HepG2 (cell line): ENCODE results near the gene CDH2. TPM values are rescaled to one million over a fixed set of nuclear protein-coding genes. Genes with fewer than 3 reads are reported as not detected.

Experiments
- ATAC-seq: fragments of 200-7000 bp; cut with Tn5 transposase; 3 replicates; pipeline ENCODE4 v1.9.1; 2020; ENCODE audit warnings: mild to moderate bottlenecking, moderate library complexity
- BruUV-seq: library from RNA; stranded (reverse); fragments of 400-500 nt; replicated peaks from 2 replicates; lab custom pipeline; 2021; lab: Mats Ljungman, UMichigan
- CTCF ChIA-PET: fragments of 300-600 bp; formaldehyde crosslinking; extraction: SDS; loops from one replicate; lab custom pipeline; 2021; ENCODE audit warnings: low total read pairs, inconsistent platforms, low intra/inter-chr PET ratio; lab: Yijun Ruan, JAX
- POLR2A ChIA-PET: fragments of 350-600 bp; sonication (Branson Sonifier 250); formaldehyde crosslinking; loops from one replicate; lab custom pipeline; 2020; ENCODE audit warnings: antibody characterized with exemption, inconsistent platforms; lab: Yijun Ruan, JAX
- DNase-seq: peaks from one replicate; pipeline ENCODE4 v3.0.0-alpha.2; 2015; ENCODE audit warnings: low spot score
- FAIRE-seq: peaks from 3 replicates; lab custom pipeline; 2011; peaks lifted over from hg19 to GRCh38; lab: Jason Lieb, UNC
- H2AFZ ChIP-seq: one replicate; pipeline ENCODE4 v1.6.1; 2011; ENCODE audit warnings: low read length, inconsistent platforms
- H3K27ac ChIP-seq: fragments of 300-600 bp; 3 replicates; pipeline ENCODE4 v1.8.0; 2011; ENCODE audit warnings: mixed run types, mild to moderate bottlenecking, mixed read lengths, low read length, inconsistent platforms; ENCODE audit not compliant: insufficient read depth; ENCODE audit errors: extremely low read length
- H3K27me3 ChIP-seq, 2 experiments: fragments of 200-600 bp in 1 of 2; 2 replicates in 1 of 2; 3 replicates in 1 of 2; pipeline versions ENCODE4 v1.6.0 to v1.8.0; 2011; ENCODE audit warnings: low read length in 2 of 2, mild to moderate bottlenecking in 2 of 2, moderate library complexity in 2 of 2, inconsistent platforms in 1 of 2; ENCODE audit not compliant: insufficient read depth in 2 of 2, control insufficient read depth in 1 of 2
- H3K36me3 ChIP-seq, 2 experiments: fragments of 200-600 bp in 1 of 2; replicated peaks in 1 of 2; 2 replicates in 1 of 2; 3 replicates in 1 of 2; pipeline versions ENCODE4 v1.5.1 to v1.8.0; 2011; ENCODE audit warnings: low read length in 2 of 2, inconsistent platforms in 1 of 2; ENCODE audit not compliant: insufficient read depth in 2 of 2, control insufficient read depth in 1 of 2
- H3K4me1 ChIP-seq: 2 replicates; pipeline ENCODE4 v1.5.1; 2012; ENCODE audit warnings: low read length, inconsistent platforms; ENCODE audit not compliant: insufficient read depth
- H3K4me2 ChIP-seq: 2 replicates; pipeline ENCODE4 v1.6.0; 2011; ENCODE audit warnings: low read depth, low read length, inconsistent platforms
- H3K4me3 ChIP-seq, 3 experiments: fragments of 200-600 bp in 1 of 3; sonication (generic), shearing (Covaris generic) in 1 of 3; replicated peaks in 1 of 3; 2 replicates each; pipeline ENCODE4 v1.5.1; 2011 to 2016; ENCODE audit warnings: low read length in 3 of 3, inconsistent platforms in 2 of 3, low read depth in 2 of 3, mild to moderate bottlenecking in 2 of 3, control low read depth in 1 of 3, mixed read lengths in 1 of 3; ENCODE audit not compliant: insufficient read depth in 1 of 3
- H3K79me2 ChIP-seq: one replicate; pipeline ENCODE4 v1.6.1; 2011; ENCODE audit warnings: low read length, inconsistent platforms; ENCODE audit not compliant: insufficient read depth
- H3K9ac ChIP-seq: 2 replicates; pipeline ENCODE4 v1.6.0; 2011; ENCODE audit warnings: mild to moderate bottlenecking, low read depth, low read length, inconsistent platforms; ENCODE audit not compliant: insufficient read depth
- H3K9me3 ChIP-seq: 2 replicates; pipeline ENCODE4 v1.5.1; 2012; ENCODE audit warnings: mild to moderate bottlenecking, low read length
- H4K20me1 ChIP-seq: 2 replicates; pipeline ENCODE4 v1.6.0; 2011; ENCODE audit warnings: inconsistent platforms, mild to moderate bottlenecking, low read length, moderate library complexity; ENCODE audit not compliant: insufficient read depth
- MLXIP ChIP-seq: sonication (generic); formaldehyde crosslinking; IDR thresholded peaks from 2 replicates; pipeline ENCODE4 v1.9.0; 2021; ENCODE audit warnings: missing genetic modification reagents, borderline replicate concordance
- NFAT5 ChIP-seq: sonication (generic); formaldehyde crosslinking; IDR thresholded peaks from 2 replicates; pipeline ENCODE4 v1.4.0; 2020; ENCODE audit warnings: missing genetic modification reagents
- NR2F2 ChIP-seq: IDR thresholded peaks from 2 replicates; pipeline ENCODE4 v1.6.1; 2012; ENCODE audit warnings: low read depth, inconsistent platforms, borderline replicate concordance
- SPEN ChIP-seq: sonication (generic); formaldehyde crosslinking; IDR thresholded peaks from 2 replicates; pipeline ENCODE4 v1.5.1; 2020; ENCODE audit warnings: low read depth, mild to moderate bottlenecking, missing genetic modification reagents
- TBX3 ChIP-seq: fragments of 450-650 bp; IDR thresholded peaks from 2 replicates; pipeline ENCODE4 v1.6.1; 2017; ENCODE audit warnings: antibody characterized with exemption, mild to moderate bottlenecking, inconsistent platforms, borderline replicate concordance
- TEAD2 ChIP-seq: sonication (generic); formaldehyde crosslinking; IDR thresholded peaks from 2 replicates; pipeline ENCODE4 v1.9.0; 2021; ENCODE audit warnings: missing genetic modification reagents
- UBTF ChIP-seq: sonication (generic); formaldehyde crosslinking; IDR thresholded peaks from 2 replicates; pipeline ENCODE4 v1.4.0; 2020; ENCODE audit warnings: mild to moderate bottlenecking, missing genetic modification reagents
- ZFP91 ChIP-seq: sonication (generic); formaldehyde crosslinking; IDR thresholded peaks from 2 replicates; pipeline ENCODE4 v1.9.0; 2022; ENCODE audit warnings: missing genetic modification reagents, mild to moderate bottlenecking, borderline replicate concordance
- ZMYM2 ChIP-seq: sonication (generic); formaldehyde crosslinking; IDR thresholded peaks from 2 replicates; pipeline ENCODE4 v1.8.0; 2022; ENCODE audit warnings: mild to moderate bottlenecking, missing genetic modification reagents
- ZNF354B ChIP-seq: sonication (generic); formaldehyde crosslinking; IDR thresholded peaks from 2 replicates; pipeline ENCODE4 v1.8.0; 2022; ENCODE audit warnings: mild to moderate bottlenecking, missing genetic modification reagents
- WGBS: methylation state at CpG from one replicate; pipeline ENCODE4 v1.1.6; 2017; ENCODE audit warnings: low lambda C conversion rate; 5-methylcytosine and 5-hydroxymethylcytosine counted together
- in situ Hi-C: cut with HindIII; loops from 2 replicates; pipeline ENCODE4 v1.10.0; 2017; ENCODE audit warnings: low pct_unique_long_range_greater_than_20kb; ENCODE audit not compliant: extremely low pct_ligation_motif_present
- intact Hi-C: fragments of 100-400 bp; cut with micrococcal nuclease; formaldehyde crosslinking; loops from one replicate; pipeline ENCODE4 v1.10.0; 2022; ENCODE audit not compliant: unreplicated experiment
- polyA plus RNA-seq, 8 experiments: library from polyadenylated mRNA; depleted of rRNA in 3 of 8; stranded (reverse) in 7 of 8; unstranded in 1 of 8; fragments of >200 nt; fragmentation: Illumina TruSeq in 4 of 8; extraction: Trizol in 4 of 8; gene quantifications; 2 replicates each; pipeline versions ENCODE4 v1.2.1 to v1.2.3, GENCODE V29; 2011 to 2016; ENCODE audit warnings: low read depth in 4 of 8, missing spikeins in 1 of 8, mixed read lengths in 1 of 8; ENCODE audit not compliant: insufficient read depth in 1 of 8
- total RNA-seq, 5 experiments: library from RNA; depleted of rRNA; stranded (reverse); fragments of >200 nt; fragmentation: Illumina TruSeq; extraction: Trizol; gene quantifications; 2 replicates each; pipeline ENCODE4 v1.2.3, GENCODE V29; 2016; ENCODE audit warnings: low read depth in 1 of 5

Gene CDH2
- total and polyA plus RNA-seq, 2 of the 13 experiments (the other 11 are each of a cell fraction or from before 2014, with no cell fraction given), result 18.6 to 36.1 TPM

- no peak for ATAC-seq
- Histone ChIP-seq H3K27ac (no peak overlapping the region), H3K9ac (no peak overlapping the region), H3K79me2 (no peaks in the 10 kb centered on the region), H3K27me3 (no peaks in the 10 kb centered on the region), H3K4me1 (no peaks in the 10 kb centered on the region), H2AFZ (no peak overlapping the region), H3K9me3 (no peaks in the 10 kb centered on the region), H4K20me1 (no peaks in the 10 kb centered on the region), H3K4me3 (no peak overlapping the region), H3K36me3 (no peaks in the 10 kb centered on the region; a peak in 1 of 5 replicates), H3K4me2 (no peak overlapping the region)
- BruUV-seq, result no TSS peak
- FAIRE-seq, result no peak
- no peak for DNase-seq
- intact Hi-C loops, result no loop called here
- in situ Hi-C loops, result no loop called here
- CTCF ChIA-PET, result no interaction called here
- 97% methylated on average over 2 of the region's 2 CpGs for WGBS
- POLR2A ChIA-PET, result no interaction called here
- TF ChIP-seq ZMYM2 (CRISPR knock-in tag) (no peak), NFAT5 (no peak), MLXIP (no peak), ZNF354B (CRISPR knock-in tag) (no peak), TBX3 (no peak), ZFP91 (CRISPR knock-in tag) (no peak), UBTF (no peak), TEAD2 (CRISPR knock-in tag) (no peak), SPEN (CRISPR knock-in tag) (no peak), NR2F2 (no peak)
Observed at GRCh38 chr18:28048612-28049011, 128.3 kb downstream of the CDH2 start.
